PFSK-1 (cell line): Measurements from ENCODE around the gene AMIGO3.

Experiments used
- FOXP2 ChIP-seq: optimal IDR thresholded peaks from 2 replicates; pipeline ENCODE3; 2011; ENCODE audit warnings: borderline replicate concordance, control low read depth, inconsistent platforms; ENCODE audit not compliant: insufficient read depth; ENCODE audit errors: extremely low read length, extremely low read depth
- POLR2AphosphoS5 ChIP-seq: IDR thresholded peaks from 2 replicates; pipeline ENCODE4 v1.6.1; 2012; ENCODE audit warnings: low read depth, mild to moderate bottlenecking, control low read depth, low read length, moderate library complexity

- TF ChIP-seq POLR2AphosphoS5 (no peak), FOXP2 (no peak)
Observed at GRCh38 chr3:49722896-49723295, 3.4 kb upstream of the AMIGO3 start.
